Inflammatory macrophage treated with lipopolysaccharide for 4 hours (primary cell): Measurements from ENCODE around the gene OXER1.
A peak's percentile ranks its signal among the peaks of the same experiment; 100 is the strongest.

Source experiments
- DNase-seq: peaks from one replicate; pipeline ENCODE4 v3.0.0-alpha.2; 2020

Gene OXER1

GRCh38 chr2:42793334-42794270 lies 29.7 kb upstream of the OXER1 start:
- DNase-seq: no peak

- DNase-seq: peak; percentile 45
Measured at GRCh38 chr2:42792583-42793333, 28.8 kb upstream of the OXER1 start, which contains the start of gene HAAO. HAAO (minus strand) TSS chr2:42792583; CDS start chr2:42792536, 47 bp downstream.

- DNase-seq: peak; percentile 65
Measured at GRCh38 chr2:42792087-42792582, 28.2 kb upstream of the OXER1 start.

- DNase-seq: no peak
Measured at GRCh38 chr2:42791606-42792005, 27.7 kb upstream of the OXER1 start.

- no peak for DNase-seq
Measured at GRCh38 chr2:42789751-42790150, 25.8 kb upstream of the OXER1 start.

- DNase-seq: no peak
Measured at GRCh38 chr2:42788882-42789281, 24.9 kb upstream of the OXER1 start.

- DNase-seq: no peak
Measured at GRCh38 chr2:42788478-42788793, 24.5 kb upstream of the OXER1 start.

- DNase-seq: no peak
Measured at GRCh38 chr2:42787788-42788477, 24.0 kb upstream of the OXER1 start.

- no peak for DNase-seq
Measured at GRCh38 chr2:42787424-42787787, 23.5 kb upstream of the OXER1 start.

GRCh38 chr2:42786561-42787345 lies 22.8 kb upstream of the OXER1 start:
- DNase-seq: no peak

GRCh38 chr2:42784204-42784880 lies 20.4 kb upstream of the OXER1 start:
- DNase-seq: no peak

GRCh38 chr2:42783511-42783910 lies 19.6 kb upstream of the OXER1 start:
- DNase-seq: no peak

- DNase-seq: no peak
Measured at GRCh38 chr2:42781181-42781580, 17.2 kb upstream of the OXER1 start.

- DNase-seq: no peak
Measured at GRCh38 chr2:42777883-42778805, 14.2 kb upstream of the OXER1 start.

- no peak for DNase-seq
Measured at GRCh38 chr2:42775810-42776209, 11.9 kb upstream of the OXER1 start.

- DNase-seq: no peak
Measured at GRCh38 chr2:42775186-42775585, 11.3 kb upstream of the OXER1 start.

- DNase-seq: no peak
Measured at GRCh38 chr2:42771546-42772153, 7.7 kb upstream of the OXER1 start.

- peak; percentile 57 for DNase-seq
Measured at GRCh38 chr2:42770288-42771131, 6.6 kb upstream of the OXER1 start.

- DNase-seq: no peak
Measured at GRCh38 chr2:42769583-42770287, 5.8 kb upstream of the OXER1 start.
